OCI-LY3 (cell line): ENCODE data around the gene DCDC2.

Source experiments
- H2AFZ ChIP-seq: fragments of 200-600, 300-600 bp; shearing (Covaris generic); 2 replicates; pipeline ENCODE4 v1.6.0; 2014; ENCODE audit warnings: antibody characterized with exemption, low read depth, low read length
- H3K27ac ChIP-seq: fragments of 200-600, 300-600 bp; sonication (generic); 2 replicates; pipeline ENCODE4 v1.5.1; 2014; ENCODE audit warnings: mild to moderate bottlenecking, low read length, moderate library complexity, mixed read lengths
- H3K27me3 ChIP-seq: fragments of 200-600, 300-600 bp; sonication (generic); 2 replicates; pipeline ENCODE4 v1.6.1; 2014; ENCODE audit warnings: low read depth, low read length, mixed read lengths
- H3K36me3 ChIP-seq: fragments of 200-600, 300-600 bp; sonication (generic); replicated peaks from 2 replicates; pipeline ENCODE3; 2014; ENCODE audit warnings: low read depth, low read length, mixed read lengths
- H3K4me1 ChIP-seq: fragments of 300-600, 200-600 bp; sonication (generic); 2 replicates; pipeline ENCODE4 v1.6.1; 2014; ENCODE audit warnings: low read length, mixed read lengths
- H3K4me2 ChIP-seq: fragments of 200-600, 300-600 bp; sonication (generic); 2 replicates; pipeline ENCODE4 v1.6.1; 2014; ENCODE audit warnings: low read length, mixed read lengths
- H3K4me3 ChIP-seq: fragments of 300-600, 200-600 bp; sonication (generic); 2 replicates; pipeline ENCODE4 v1.5.1; 2014; ENCODE audit warnings: antibody characterized with exemption, mild to moderate bottlenecking, low read length, moderate library complexity
- H3K79me2 ChIP-seq: fragments of 300-600, 200-600 bp; shearing (Covaris generic); 2 replicates; pipeline ENCODE4 v1.6.1; 2014; ENCODE audit warnings: mild to moderate bottlenecking, low read length, mixed read lengths
- H3K9ac ChIP-seq: fragments of 300-600, 200-600 bp; shearing (Covaris generic); 2 replicates; pipeline ENCODE4 v1.6.0; 2014; ENCODE audit warnings: mild to moderate bottlenecking, low read length, moderate library complexity
- H3K9me3 ChIP-seq: fragments of 200-600, 300-600 bp; shearing (Covaris generic); 2 replicates; pipeline ENCODE4 v1.6.1; 2014; ENCODE audit warnings: low read length, mixed read lengths; ENCODE audit not compliant: insufficient read depth
- H4K20me1 ChIP-seq: fragments of 200-600, 300-600 bp; sonication (generic); 2 replicates; pipeline ENCODE4 v1.6.1; 2016; ENCODE audit warnings: low read length, mixed read lengths; ENCODE audit not compliant: insufficient read depth
- EZH2phosphoT487 ChIP-seq: fragments of 200-600 bp; shearing (Covaris generic); IDR thresholded peaks from 2 replicates; pipeline ENCODE4 v1.6.1; 2018; ENCODE audit warnings: antibody characterized with exemption, mixed run types, low read depth
- TF ChIP-seq, protein P1 (sequence below): fragments of 200-600, 300-600 bp; sonication (generic); IDR thresholded peaks from 2 replicates; pipeline ENCODE4 v1.5.1; 2014; ENCODE audit warnings: antibody characterized with exemption, low read length, low read depth

DCDC2 gene

DNA sequence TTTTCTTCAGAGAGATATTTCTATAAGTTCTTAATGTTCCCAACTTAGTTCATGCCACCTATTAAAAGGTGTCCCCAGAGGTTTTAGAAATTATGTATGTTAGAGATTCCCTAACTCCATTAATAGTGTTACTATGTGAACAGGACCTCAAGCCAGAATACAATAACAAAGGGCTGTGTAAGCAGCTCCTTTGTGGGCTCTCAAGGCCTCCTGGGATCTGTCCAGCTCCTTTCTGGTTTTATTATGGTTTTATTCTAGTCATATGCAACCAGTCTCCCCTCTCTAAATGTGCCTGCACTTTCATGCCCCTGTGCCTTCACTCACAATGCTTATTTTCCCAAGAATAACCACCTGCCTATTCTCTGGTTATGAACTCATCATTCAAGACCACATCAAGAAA is 209.2 kb downstream of the DCDC2 start:
- Histone ChIP-seq H3K79me2 (no peaks in the 10 kb centered on the region), H3K4me1 (no peaks in the 10 kb centered on the region), H2AFZ (no peak overlapping the region), H3K27me3 (no peaks in the 10 kb centered on the region), H3K27ac (no peak overlapping the region), H4K20me1 (no peaks in the 10 kb centered on the region), H3K36me3 (no peaks in the 10 kb centered on the region), H3K4me3 (no peak overlapping the region), H3K9me3 (no peaks in the 10 kb centered on the region), H3K9ac (no peak overlapping the region), H3K4me2 (no peak overlapping the region)
- TF ChIP-seq, protein P1, sequence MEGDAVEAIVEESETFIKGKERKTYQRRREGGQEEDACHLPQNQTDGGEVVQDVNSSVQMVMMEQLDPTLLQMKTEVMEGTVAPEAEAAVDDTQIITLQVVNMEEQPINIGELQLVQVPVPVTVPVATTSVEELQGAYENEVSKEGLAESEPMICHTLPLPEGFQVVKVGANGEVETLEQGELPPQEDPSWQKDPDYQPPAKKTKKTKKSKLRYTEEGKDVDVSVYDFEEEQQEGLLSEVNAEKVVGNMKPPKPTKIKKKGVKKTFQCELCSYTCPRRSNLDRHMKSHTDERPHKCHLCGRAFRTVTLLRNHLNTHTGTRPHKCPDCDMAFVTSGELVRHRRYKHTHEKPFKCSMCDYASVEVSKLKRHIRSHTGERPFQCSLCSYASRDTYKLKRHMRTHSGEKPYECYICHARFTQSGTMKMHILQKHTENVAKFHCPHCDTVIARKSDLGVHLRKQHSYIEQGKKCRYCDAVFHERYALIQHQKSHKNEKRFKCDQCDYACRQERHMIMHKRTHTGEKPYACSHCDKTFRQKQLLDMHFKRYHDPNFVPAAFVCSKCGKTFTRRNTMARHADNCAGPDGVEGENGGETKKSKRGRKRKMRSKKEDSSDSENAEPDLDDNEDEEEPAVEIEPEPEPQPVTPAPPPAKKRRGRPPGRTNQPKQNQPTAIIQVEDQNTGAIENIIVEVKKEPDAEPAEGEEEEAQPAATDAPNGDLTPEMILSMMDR, result no peak
- TF ChIP-seq EZH2phosphoT487, result no peak

DNA sequence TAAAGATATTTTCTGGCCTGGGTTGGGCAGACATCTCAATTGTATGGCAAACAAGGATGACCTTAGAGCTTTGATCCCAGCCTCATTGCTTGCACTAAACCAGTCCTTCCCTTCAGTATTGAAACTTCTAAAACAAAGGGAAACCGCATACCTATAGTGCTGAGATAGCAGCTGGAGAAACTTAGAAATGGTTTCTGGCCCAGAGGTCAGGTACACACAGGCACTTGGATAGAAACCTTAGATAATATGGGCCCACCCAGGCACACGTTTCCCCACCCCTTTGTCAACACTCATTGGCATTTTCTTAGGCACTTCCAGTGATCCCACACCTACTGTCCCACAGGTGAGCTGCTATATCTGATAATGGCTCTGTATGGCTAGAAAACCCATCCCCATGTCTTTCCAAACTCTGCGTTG is 209.7 kb downstream of the DCDC2 start:
- no peak overlapping the region for H3K4me3 ChIP-seq
- no peak for TF ChIP-seq EZH2phosphoT487
- TF ChIP-seq, protein P1, result no peak
- H3K4me2 ChIP-seq, result no peak overlapping the region
- no peaks in the 10 kb centered on the region for H4K20me1 ChIP-seq
- no peak overlapping the region for H2AFZ ChIP-seq
- no peaks in the 10 kb centered on the region for H3K4me1 ChIP-seq
- no peaks in the 10 kb centered on the region for H3K9me3 ChIP-seq
- H3K9ac ChIP-seq, result no peak overlapping the region
- no peaks in the 10 kb centered on the region for H3K27me3 ChIP-seq
- no peaks in the 10 kb centered on the region for H3K79me2 ChIP-seq
- H3K36me3 ChIP-seq, result no peaks in the 10 kb centered on the region
- no peak overlapping the region for H3K27ac ChIP-seq

DNA sequence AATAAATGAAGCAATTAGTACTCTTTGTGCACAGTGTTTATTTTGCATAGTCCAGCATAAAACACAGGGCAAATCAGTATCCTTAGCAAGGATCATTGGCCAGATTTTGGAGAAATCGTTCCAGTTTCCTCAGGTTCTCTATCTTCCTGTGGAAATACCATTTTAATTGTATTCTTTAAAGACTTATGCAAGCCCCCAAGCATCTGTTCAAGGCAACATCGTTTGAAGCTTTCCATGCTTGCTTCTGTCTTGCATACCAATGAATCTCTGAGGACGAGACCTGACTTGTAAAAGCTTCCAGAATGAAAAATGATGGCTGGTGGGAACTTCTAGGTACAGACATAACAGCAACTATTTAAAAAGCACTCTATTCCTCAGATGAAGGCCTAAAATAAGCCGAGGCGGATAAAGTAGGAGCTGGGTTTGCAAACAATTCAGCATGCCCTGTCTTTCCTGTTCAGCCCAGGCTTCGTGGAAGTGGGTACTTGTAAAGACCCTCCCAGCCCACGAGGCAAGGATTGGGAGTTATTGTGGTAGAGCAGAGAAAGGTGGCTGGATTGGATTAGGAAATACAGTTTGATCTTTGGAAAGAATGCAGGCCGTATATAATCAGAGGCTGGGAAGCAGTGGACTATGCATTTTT is 210.2 kb downstream of the DCDC2 start:
- Histone ChIP-seq H3K27me3 (no peaks in the 10 kb centered on the region), H3K79me2 (no peaks in the 10 kb centered on the region), H3K4me1 (no peaks in the 10 kb centered on the region), H3K9me3 (no peaks in the 10 kb centered on the region), H4K20me1 (no peaks in the 10 kb centered on the region), H3K4me3 (no peak overlapping the region), H3K4me2 (no peak overlapping the region), H3K36me3 (no peaks in the 10 kb centered on the region), H2AFZ (no peak overlapping the region), H3K9ac (no peak overlapping the region), H3K27ac (no peak overlapping the region)
- no peak for TF ChIP-seq EZH2phosphoT487
- TF ChIP-seq, protein P1, result no peak

DNA sequence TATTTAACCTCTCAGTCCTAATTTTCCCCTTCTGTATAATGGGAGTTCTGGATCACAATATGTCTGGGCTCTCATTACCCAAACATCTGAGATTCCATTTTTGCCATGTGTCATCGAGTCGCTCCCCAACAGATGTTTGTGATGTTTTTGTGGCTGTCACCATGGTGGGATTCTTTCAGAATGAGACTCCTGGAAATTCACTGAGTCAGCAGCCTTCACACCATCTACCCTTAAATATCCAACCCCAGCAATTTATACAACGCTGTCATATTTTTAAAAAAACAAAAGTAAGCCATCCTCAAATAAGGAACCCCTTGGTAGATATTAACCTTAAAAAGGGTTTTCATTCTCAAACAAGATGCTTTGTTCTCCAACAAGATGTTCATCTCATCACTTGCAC is 211.0 kb downstream of the DCDC2 start:
- no peak overlapping the region for H3K4me2 ChIP-seq

More for the DNA sequence above, 211.0 kb downstream of the DCDC2 start:
- Histone ChIP-seq H3K36me3 (no peaks in the 10 kb centered on the region), H3K4me1 (no peaks in the 10 kb centered on the region), H3K9me3 (no peaks in the 10 kb centered on the region), H3K27me3 (no peaks in the 10 kb centered on the region), H3K27ac (no peak overlapping the region), H3K79me2 (no peaks in the 10 kb centered on the region), H3K4me3 (no peak overlapping the region), H4K20me1 (no peaks in the 10 kb centered on the region), H2AFZ (no peak overlapping the region), H3K9ac (no peak overlapping the region)
- TF ChIP-seq, protein P1, result no peak
- no peak for TF ChIP-seq EZH2phosphoT487
